Tibial artery (tissue), 4 donors: ENCODE results near the gene TAAR9.

Experiments
- DNase-seq, 2 donors: peaks; one replicate each; pipeline ENCODE4 v3.0.0-alpha.2; 2019
- H3K27ac ChIP-seq, 2 donors: fragments of 200-600 bp; sonication (generic) in 1 of 2; 1 replicate in 1 of 2; 2 replicates in 1 of 2; pipeline ENCODE4 v1.5.1; 2018 to 2019; ENCODE audit warnings: mild to moderate bottlenecking in 1 of 2
- H3K27me3 ChIP-seq, 2 donors: fragments of 200-600 bp; sonication (generic) in 1 of 2; one replicate each; pipeline versions ENCODE4 v1.5.1 to v1.6.0; 2016 to 2019
- H3K36me3 ChIP-seq, 3 donors: fragments of 200-600 bp; sonication (generic) in 2 of 3; one replicate each; pipeline ENCODE4 v1.5.1; 2016 to 2019; ENCODE audit warnings: mild to moderate bottlenecking in 2 of 3
- H3K4me1 ChIP-seq, 4 donors: fragments of 200-600 bp; sonication (generic) in 2 of 4; 1 replicate in 3 of 4; 2 replicates in 1 of 4; pipeline ENCODE4 v1.5.1; 2016 to 2019
- H3K4me3 ChIP-seq, 2 donors: fragments of 200-600 bp; sonication (generic) in 1 of 2; 1 replicate in 1 of 2; 2 replicates in 1 of 2; pipeline ENCODE4 v1.5.1; 2018 to 2019; ENCODE audit warnings: mild to moderate bottlenecking in 2 of 2
- H3K9me3 ChIP-seq, 3 donors: fragments of 200-600 bp; sonication (generic) in 1 of 3; one replicate each; pipeline ENCODE4 v1.5.1; 2016 to 2019
- CTCF ChIP-seq, 2 experiments: fragments of 200-600 bp in 1 of 2; fragments of 450-650 bp in 1 of 2; IDR thresholded peaks; one replicate each; pipeline ENCODE4 v1.5.1; 2017 to 2019; ENCODE audit warnings: antibody characterized with exemption in 2 of 2, mild to moderate bottlenecking in 1 of 2, moderate library complexity in 1 of 2
- intact Hi-C: fragments of 100-400 bp; cut with DNase I; formaldehyde crosslinking; loops from one replicate; pipeline ENCODE4 v1.15.0; 2023; ENCODE audit warnings: low total_unique reads

Gene TAAR9

GRCh38 chr6:132515386-132515785 lies 22.7 kb upstream of the TAAR9 start:
- no peaks in the 10 kb centered on the region for H3K27me3 ChIP-seq
- intact Hi-C loops = no loop called here
- H3K27ac ChIP-seq = peak overlapping the region in 1 of 2 donors; percentile 81
- H3K9me3 ChIP-seq = no peaks in the 10 kb centered on the region
- no peak overlapping the region for H3K4me3 ChIP-seq
- no peak for DNase-seq
- TF ChIP-seq CTCF (IDR thresholded peaks at IDR 0.05) = no peak
- H3K4me1 ChIP-seq = peaks cover 0 to 45% (median 23%) of the 10 kb centered on the region in 4 donors
- no peaks in the 10 kb centered on the region for H3K36me3 ChIP-seq

GRCh38 chr6:132520953-132521352 lies 17.1 kb upstream of the TAAR9 start:
- no peaks in the 10 kb centered on the region for H3K9me3 ChIP-seq
- H3K4me3 ChIP-seq = no peak overlapping the region
- intact Hi-C loops = no loop called here
- peaks cover 0 to under 1% (median 0%) of the 10 kb centered on the region in 4 donors for H3K4me1 ChIP-seq
- no peak for TF ChIP-seq CTCF (IDR thresholded peaks at IDR 0.05)
- no peaks in the 10 kb centered on the region for H3K36me3 ChIP-seq
- H3K27ac ChIP-seq = no peak overlapping the region
- H3K27me3 ChIP-seq = no peaks in the 10 kb centered on the region
- no peak for DNase-seq

- no peaks in the 10 kb centered on the region for H3K36me3 ChIP-seq
- H3K4me3 ChIP-seq = no peak overlapping the region
- H3K27me3 ChIP-seq = no peaks in the 10 kb centered on the region
- intact Hi-C loops = no loop called here
- no peak overlapping the region for H3K27ac ChIP-seq
- TF ChIP-seq CTCF (IDR thresholded peaks at IDR 0.05) = no peak
- no peak for DNase-seq
- H3K4me1 ChIP-seq = no peaks in the 10 kb centered on the region
- H3K9me3 ChIP-seq = no peaks in the 10 kb centered on the region
Observed at GRCh38 chr6:132524646-132525045, 13.4 kb upstream of the TAAR9 start.

- no peak overlapping the region for H3K4me3 ChIP-seq
- no peaks in the 10 kb centered on the region for H3K9me3 ChIP-seq
- no peaks in the 10 kb centered on the region for H3K36me3 ChIP-seq
- no peaks in the 10 kb centered on the region for H3K27me3 ChIP-seq
- intact Hi-C loops = no loop called here
- no peak for TF ChIP-seq CTCF (IDR thresholded peaks at IDR 0.05)
- no peak overlapping the region for H3K27ac ChIP-seq
- no peak for DNase-seq
- peaks cover 0 to 3% (median 0%) of the 10 kb centered on the region in 4 donors for H3K4me1 ChIP-seq
Observed at GRCh38 chr6:132525866-132526265, 12.2 kb upstream of the TAAR9 start.

- no peak for DNase-seq
- H3K9me3 ChIP-seq = no peaks in the 10 kb centered on the region
- H3K4me3 ChIP-seq = no peak overlapping the region
- no peaks in the 10 kb centered on the region for H3K36me3 ChIP-seq
- peaks cover 0 to 3% (median 0%) of the 10 kb centered on the region in 4 donors for H3K4me1 ChIP-seq
- H3K27ac ChIP-seq = no peak overlapping the region
- intact Hi-C loops = no loop called here
- no peaks in the 10 kb centered on the region for H3K27me3 ChIP-seq
- no peak for TF ChIP-seq CTCF (IDR thresholded peaks at IDR 0.05)
Observed at GRCh38 chr6:132526461-132526860, 11.6 kb upstream of the TAAR9 start.

- intact Hi-C loops = no loop called here
- no peaks in the 10 kb centered on the region for H3K27me3 ChIP-seq
- H3K4me3 ChIP-seq = no peak overlapping the region
- no peak overlapping the region for H3K27ac ChIP-seq
- no peak for DNase-seq
- no peaks in the 10 kb centered on the region for H3K9me3 ChIP-seq
- H3K36me3 ChIP-seq = no peaks in the 10 kb centered on the region
- TF ChIP-seq CTCF (IDR thresholded peaks at IDR 0.05) = no peak
- H3K4me1 ChIP-seq = peaks cover 0 to 3% (median 0%) of the 10 kb centered on the region in 4 donors
Observed at GRCh38 chr6:132527791-132528190, 10.3 kb upstream of the TAAR9 start.
